Osteocyte (in vitro differentiated cells): ENCODE results near the gene ANKH. TPM values are rescaled to one million over a fixed set of nuclear protein-coding genes. Genes with fewer than 3 reads are reported as not detected.

ENCODE experiments used
- DNase-seq: peaks from one replicate; pipeline ENCODE4 v3.0.0; 2021; ENCODE audit warnings: mixed read lengths; ENCODE audit not compliant: unreplicated experiment; ENCODE audit errors: extremely low spot score
- H3K27ac Mint-ChIP-seq: one replicate; pipeline ENCODE4 v1.8.0; 2021; ENCODE audit warnings: mild to moderate bottlenecking, mixed read lengths; ENCODE audit not compliant: unreplicated experiment
- H3K27me3 Mint-ChIP-seq: one replicate; pipeline ENCODE4 v1.8.0; 2021; ENCODE audit warnings: mixed read lengths; ENCODE audit not compliant: unreplicated experiment
- H3K36me3 Mint-ChIP-seq: one replicate; pipeline ENCODE4 v1.8.0; 2021; ENCODE audit warnings: mixed read lengths; ENCODE audit not compliant: unreplicated experiment
- H3K4me1 Mint-ChIP-seq: one replicate; pipeline ENCODE4 v1.8.0; 2021; ENCODE audit warnings: mixed read lengths; ENCODE audit not compliant: unreplicated experiment
- H3K4me3 Mint-ChIP-seq: one replicate; pipeline ENCODE4 v1.8.0; 2021; ENCODE audit warnings: mild to moderate bottlenecking, moderate library complexity, mixed read lengths; ENCODE audit not compliant: unreplicated experiment
- H3K9me3 Mint-ChIP-seq: one replicate; pipeline ENCODE4 v1.8.0; 2021; ENCODE audit warnings: mixed read lengths; ENCODE audit not compliant: unreplicated experiment
- total RNA-seq: library from RNA; stranded (reverse); gene quantifications from 2 replicates; pipeline ENCODE4 v1.2.1, GENCODE V29; 2021
- TF ChIP-seq, protein P1 (sequence below): fragments of 200-600 bp; sonication (generic); IDR thresholded peaks from 2 replicates; pipeline ENCODE4 v1.5.0; 2021; ENCODE audit warnings: antibody characterized with exemption, mild to moderate bottlenecking, moderate library complexity

ANKH gene
- total RNA-seq, 1 donor from 2014 or later, result 50.8 TPM

DNA sequence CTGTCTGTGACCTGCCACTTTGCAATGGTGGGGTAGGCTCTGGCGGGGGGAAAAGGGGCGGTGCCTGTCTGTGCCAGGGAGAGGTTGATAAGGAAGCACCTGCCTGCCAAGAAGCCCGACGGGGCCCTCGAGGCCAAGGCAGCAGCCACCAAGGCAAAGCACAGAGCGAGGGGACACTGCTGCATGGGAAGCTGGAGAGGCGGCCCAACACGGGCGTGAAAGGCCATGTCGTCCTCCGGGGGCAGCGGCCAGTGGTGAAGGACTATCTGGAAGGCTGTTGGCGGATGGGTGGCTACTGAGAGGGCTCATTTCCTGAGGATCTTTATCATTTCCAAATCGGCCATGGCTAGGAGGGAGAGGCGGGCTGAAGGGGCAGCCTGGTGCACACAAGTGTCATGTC lies 140.7 kb downstream of the ANKH start:
- no peak overlapping the region for H3K27ac Mint-ChIP-seq
- no peak for DNase-seq
- H3K4me3 Mint-ChIP-seq, result no peak overlapping the region
- no peaks in the 10 kb centered on the region for H3K27me3 Mint-ChIP-seq
- TF ChIP-seq, protein P1, sequence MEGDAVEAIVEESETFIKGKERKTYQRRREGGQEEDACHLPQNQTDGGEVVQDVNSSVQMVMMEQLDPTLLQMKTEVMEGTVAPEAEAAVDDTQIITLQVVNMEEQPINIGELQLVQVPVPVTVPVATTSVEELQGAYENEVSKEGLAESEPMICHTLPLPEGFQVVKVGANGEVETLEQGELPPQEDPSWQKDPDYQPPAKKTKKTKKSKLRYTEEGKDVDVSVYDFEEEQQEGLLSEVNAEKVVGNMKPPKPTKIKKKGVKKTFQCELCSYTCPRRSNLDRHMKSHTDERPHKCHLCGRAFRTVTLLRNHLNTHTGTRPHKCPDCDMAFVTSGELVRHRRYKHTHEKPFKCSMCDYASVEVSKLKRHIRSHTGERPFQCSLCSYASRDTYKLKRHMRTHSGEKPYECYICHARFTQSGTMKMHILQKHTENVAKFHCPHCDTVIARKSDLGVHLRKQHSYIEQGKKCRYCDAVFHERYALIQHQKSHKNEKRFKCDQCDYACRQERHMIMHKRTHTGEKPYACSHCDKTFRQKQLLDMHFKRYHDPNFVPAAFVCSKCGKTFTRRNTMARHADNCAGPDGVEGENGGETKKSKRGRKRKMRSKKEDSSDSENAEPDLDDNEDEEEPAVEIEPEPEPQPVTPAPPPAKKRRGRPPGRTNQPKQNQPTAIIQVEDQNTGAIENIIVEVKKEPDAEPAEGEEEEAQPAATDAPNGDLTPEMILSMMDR, result no peak
- peaks cover 8% of the 10 kb centered on the region for H3K4me1 Mint-ChIP-seq
- no peaks in the 10 kb centered on the region for H3K9me3 Mint-ChIP-seq
- peaks cover 10% of the 10 kb centered on the region for H3K36me3 Mint-ChIP-seq

DNA sequence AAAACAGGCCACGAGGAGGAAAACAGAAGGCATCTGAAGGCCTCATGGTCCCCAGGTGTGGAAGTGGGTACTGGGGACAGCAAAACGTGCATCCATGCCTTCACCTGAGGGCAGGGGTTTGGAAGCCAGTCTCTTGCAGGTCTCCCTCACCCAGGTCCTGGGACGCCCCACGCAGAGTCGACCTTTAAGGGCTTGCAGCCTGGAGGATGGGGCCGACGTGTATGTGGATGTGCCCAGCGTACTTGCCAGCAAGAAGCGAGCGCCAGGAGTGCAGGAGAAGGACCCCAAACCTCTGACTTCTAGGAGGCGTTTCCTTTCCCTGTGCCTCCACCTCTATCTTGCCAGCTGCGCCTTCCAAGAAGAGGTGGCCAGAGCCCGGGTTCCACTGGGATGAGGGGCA lies 141.1 kb downstream of the ANKH start:
- Mint-ChIP-seq H3K27me3 (no peaks in the 10 kb centered on the region), H3K36me3 (peaks cover 10% of the 10 kb centered on the region), H3K4me3 (no peak overlapping the region), H3K27ac (no peak overlapping the region), H3K9me3 (no peaks in the 10 kb centered on the region), H3K4me1 (peaks cover 9% of the 10 kb centered on the region)
- TF ChIP-seq, protein P1, result no peak
- DNase-seq, result no peak

DNA sequence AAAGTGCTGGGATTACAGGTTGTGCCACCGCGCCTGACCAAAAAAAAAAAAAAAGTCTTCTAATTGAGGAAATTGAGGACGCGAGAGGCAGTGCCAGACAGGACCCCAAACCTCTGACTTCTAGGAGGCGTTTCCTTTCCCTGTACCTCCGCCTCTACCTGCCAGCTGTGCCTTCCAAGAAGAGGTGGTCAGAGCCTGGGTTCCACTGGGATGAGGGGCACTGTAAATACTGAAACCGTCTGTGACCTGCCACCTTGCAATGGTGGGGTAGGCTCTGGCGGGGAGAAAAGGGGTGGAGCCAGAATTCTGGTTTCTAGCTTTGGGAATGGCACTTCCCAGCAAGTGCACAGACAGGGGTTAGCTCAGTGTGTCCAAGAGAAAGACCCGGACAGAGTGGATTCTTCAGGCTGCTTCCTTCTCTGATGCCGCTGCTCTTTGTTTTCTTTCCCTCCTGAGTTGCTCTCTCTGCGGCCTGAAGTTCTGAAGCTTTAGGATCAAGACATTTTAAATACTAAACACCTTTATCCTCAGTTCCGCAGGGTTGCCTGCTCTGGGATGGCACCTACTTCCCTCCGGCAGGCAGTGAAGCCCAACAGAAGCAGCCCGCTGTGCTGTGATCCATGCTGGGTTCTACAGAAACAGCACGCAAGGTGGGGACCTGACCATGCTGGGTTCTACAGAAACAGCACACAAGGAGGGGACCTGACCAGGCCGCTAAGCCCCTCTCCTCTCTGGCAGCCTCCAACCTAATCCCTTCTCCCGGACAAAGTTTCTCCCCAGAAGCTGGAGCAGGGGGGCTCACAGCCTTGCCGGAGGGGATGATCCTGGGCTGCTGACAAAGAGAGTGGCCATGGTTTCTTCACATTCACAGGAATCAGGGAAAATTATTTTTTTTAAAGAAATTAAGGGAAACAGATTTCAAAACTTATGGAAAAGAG lies 141.9 kb downstream of the ANKH start:
- H3K4me3 Mint-ChIP-seq, result no peak overlapping the region
- no peaks in the 10 kb centered on the region for H3K9me3 Mint-ChIP-seq
- TF ChIP-seq, protein P1, result no peak
- H3K36me3 Mint-ChIP-seq, result peaks cover 10% of the 10 kb centered on the region
- peaks cover 9% of the 10 kb centered on the region for H3K4me1 Mint-ChIP-seq
- no peak overlapping the region for H3K27ac Mint-ChIP-seq
- no peak for DNase-seq
- no peaks in the 10 kb centered on the region for H3K27me3 Mint-ChIP-seq

DNA sequence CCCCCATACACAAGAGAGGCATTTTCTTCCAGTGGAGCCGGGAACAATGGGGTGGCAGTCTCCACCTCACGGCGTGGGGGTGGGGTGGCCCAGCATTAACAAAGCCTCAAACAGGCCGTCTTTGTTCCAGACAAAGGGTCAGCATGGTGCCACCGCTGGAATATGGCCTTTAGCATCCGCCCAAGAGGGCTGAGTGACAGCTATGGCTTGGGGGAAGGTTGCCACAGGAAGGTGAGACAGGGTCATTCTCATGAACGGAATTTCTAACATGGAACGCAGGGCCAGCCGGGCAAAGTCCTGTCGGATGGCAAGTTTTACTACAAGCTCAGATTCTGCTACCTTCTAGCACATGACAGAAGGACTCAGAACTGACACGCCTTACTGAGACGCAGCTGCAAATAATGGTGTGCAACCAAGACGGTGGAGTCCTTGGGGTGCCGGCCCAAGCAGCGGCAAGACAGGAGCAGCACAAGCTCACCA lies 143.1 kb downstream of the ANKH start:
- no peak overlapping the region for H3K4me3 Mint-ChIP-seq
- H3K27ac Mint-ChIP-seq, result no peak overlapping the region
- H3K4me1 Mint-ChIP-seq, result peaks cover 9% of the 10 kb centered on the region
- no peaks in the 10 kb centered on the region for H3K9me3 Mint-ChIP-seq
- TF ChIP-seq, protein P1, result no peak
- peaks cover 5% of the 10 kb centered on the region for H3K36me3 Mint-ChIP-seq
- no peaks in the 10 kb centered on the region for H3K27me3 Mint-ChIP-seq
- no peak for DNase-seq

DNA sequence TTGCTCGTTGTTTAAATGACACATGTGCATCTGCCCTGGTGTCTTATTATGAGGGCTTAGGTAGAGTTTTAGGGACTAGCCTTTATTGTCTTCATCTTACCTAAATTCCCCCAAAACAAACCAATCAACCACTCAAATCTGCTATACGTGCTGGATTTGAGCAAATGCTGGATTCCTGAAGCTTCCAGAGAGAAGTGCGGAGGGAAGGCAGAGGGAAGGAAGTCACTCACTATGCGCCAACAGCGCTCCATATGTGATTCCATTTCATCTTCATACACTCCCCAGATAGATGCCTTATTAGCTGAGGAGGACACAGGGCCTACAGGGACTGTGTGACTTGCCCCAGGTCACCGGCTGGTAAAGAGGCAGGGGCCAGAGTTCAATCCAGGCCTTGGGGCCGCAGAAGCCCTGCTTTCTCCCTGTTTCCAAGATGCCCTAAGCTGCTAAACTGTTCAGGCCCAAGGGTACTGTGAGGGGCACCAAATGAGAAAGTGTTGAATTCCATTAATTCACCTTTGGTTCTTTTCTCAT lies 143.6 kb downstream of the ANKH start:
- Mint-ChIP-seq H3K27ac (no peak overlapping the region), H3K9me3 (no peaks in the 10 kb centered on the region), H3K4me1 (peaks cover 9% of the 10 kb centered on the region), H3K27me3 (no peaks in the 10 kb centered on the region), H3K36me3 (peaks cover 5% of the 10 kb centered on the region), H3K4me3 (no peak overlapping the region)
- TF ChIP-seq, protein P1, result no peak
- DNase-seq, result no peak
